Brain microvascular endothelial cell (primary cell): ENCODE results near the gene ANGPTL2.

Experiments used
- DNase-seq: peaks from one replicate; pipeline ENCODE4 v3.0.0-alpha.2; 2020
- H3K27ac ChIP-seq: fragments of 250-450 bp; sonication (Bioruptor Pico); 2 replicates; pipeline ENCODE4 v1.5.1; 2020; ENCODE audit warnings: mild to moderate bottlenecking, moderate library complexity
- H3K27me3 ChIP-seq: fragments of 250-450 bp; sonication (Bioruptor Pico); replicated peaks from 2 replicates; pipeline ENCODE4 v1.5.1; 2020; ENCODE audit warnings: mild to moderate bottlenecking
- H3K36me3 ChIP-seq: fragments of 250-450 bp; sonication (Bioruptor Pico); replicated peaks from 2 replicates; pipeline ENCODE4 v1.5.1; 2020; ENCODE audit warnings: mild to moderate bottlenecking
- H3K4me3 ChIP-seq: 2 replicates; pipeline ENCODE4 v1.5.1; 2011; ENCODE audit warnings: low read depth, mild to moderate bottlenecking, control low read depth, low read length, moderate library complexity
- in situ Hi-C: cut with HindIII; loops from 2 replicates; pipeline ENCODE4 v1.10.0; 2017; ENCODE audit warnings: low sequenced_read_pairs, low pct_ligation_motif_present
- TF ChIP-seq, protein P1 (sequence below): IDR thresholded peaks from 2 replicates; pipeline ENCODE4 v1.5.1; 2011; ENCODE audit warnings: low read depth, mild to moderate bottlenecking, moderate library complexity, low read length, control low read depth, inconsistent platforms; ENCODE audit errors: missing control alignments

ANGPTL2 gene

DNA sequence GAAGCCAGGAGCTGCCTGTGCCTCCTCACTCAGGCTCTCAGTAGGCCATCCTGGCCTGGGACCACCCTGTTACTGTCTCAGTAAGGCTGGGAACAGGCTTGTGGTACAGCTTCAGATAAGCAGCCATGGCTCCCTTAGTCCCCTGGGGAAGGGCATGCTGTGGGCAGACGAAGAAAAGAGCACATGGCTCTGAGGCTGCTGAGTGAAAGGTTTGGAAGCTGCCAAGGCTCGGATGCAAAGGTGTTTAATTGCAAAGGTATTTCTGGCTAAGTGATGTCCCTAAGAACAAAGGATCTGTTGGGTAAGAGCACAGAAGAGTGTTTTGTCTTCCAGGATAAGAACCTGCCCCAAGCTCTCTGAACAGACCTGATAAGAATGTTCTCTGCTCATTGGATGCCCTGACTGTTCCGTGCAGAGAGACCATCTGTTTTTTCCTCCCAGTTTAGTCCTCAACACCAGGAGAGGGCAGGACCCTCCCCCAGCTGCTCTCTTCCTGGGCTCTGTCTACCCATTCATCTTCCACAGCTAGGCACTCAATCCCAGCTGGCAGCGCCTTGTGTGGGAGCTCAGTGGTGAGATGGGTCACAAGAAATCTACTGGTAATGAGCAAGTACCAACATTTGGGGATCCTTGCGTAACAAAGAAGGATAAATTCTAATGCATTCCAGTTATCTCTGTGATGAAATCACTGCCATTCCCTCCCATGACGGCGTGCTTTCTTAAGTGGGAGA lies 17.7 kb downstream of the ANGPTL2 start:
- Histone ChIP-seq H3K36me3 (no peaks in the 10 kb centered on the region), H3K27me3 (no peaks in the 10 kb centered on the region), H3K27ac (no peak overlapping the region), H3K4me3 (no peak overlapping the region)
- no peak for DNase-seq
- in situ Hi-C loops, result no loop called here
- TF ChIP-seq, protein P1, sequence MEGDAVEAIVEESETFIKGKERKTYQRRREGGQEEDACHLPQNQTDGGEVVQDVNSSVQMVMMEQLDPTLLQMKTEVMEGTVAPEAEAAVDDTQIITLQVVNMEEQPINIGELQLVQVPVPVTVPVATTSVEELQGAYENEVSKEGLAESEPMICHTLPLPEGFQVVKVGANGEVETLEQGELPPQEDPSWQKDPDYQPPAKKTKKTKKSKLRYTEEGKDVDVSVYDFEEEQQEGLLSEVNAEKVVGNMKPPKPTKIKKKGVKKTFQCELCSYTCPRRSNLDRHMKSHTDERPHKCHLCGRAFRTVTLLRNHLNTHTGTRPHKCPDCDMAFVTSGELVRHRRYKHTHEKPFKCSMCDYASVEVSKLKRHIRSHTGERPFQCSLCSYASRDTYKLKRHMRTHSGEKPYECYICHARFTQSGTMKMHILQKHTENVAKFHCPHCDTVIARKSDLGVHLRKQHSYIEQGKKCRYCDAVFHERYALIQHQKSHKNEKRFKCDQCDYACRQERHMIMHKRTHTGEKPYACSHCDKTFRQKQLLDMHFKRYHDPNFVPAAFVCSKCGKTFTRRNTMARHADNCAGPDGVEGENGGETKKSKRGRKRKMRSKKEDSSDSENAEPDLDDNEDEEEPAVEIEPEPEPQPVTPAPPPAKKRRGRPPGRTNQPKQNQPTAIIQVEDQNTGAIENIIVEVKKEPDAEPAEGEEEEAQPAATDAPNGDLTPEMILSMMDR, result no peak

DNA sequence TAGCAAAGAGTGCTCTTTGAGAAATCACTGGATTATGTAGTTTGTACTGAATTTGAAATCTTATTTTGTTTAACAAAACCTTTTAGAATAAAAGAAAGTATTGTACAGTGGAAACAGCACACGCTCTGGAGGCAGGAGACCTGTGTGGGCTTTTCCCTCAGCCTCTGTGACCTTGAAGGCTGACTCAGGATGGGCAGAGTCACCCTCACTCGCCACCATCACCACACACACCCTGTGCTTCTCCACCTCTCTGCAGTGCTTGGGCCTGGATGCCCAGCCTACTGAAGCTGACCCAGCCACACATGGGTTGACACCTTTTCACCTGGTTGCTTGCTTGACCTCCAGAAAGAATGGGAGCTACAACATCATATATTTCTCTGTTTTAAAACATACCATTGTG lies 19.6 kb downstream of the ANGPTL2 start:
- in situ Hi-C loops, result no loop called here
- no peak for DNase-seq
- no peak overlapping the region for H3K27ac ChIP-seq
- TF ChIP-seq, protein P1, result no peak
- H3K36me3 ChIP-seq, result no peaks in the 10 kb centered on the region
- no peak overlapping the region for H3K4me3 ChIP-seq
- no peaks in the 10 kb centered on the region for H3K27me3 ChIP-seq

- Histone ChIP-seq H3K27ac (no peak overlapping the region), H3K4me3 (no peak overlapping the region), H3K36me3 (no peaks in the 10 kb centered on the region), H3K27me3 (no peaks in the 10 kb centered on the region)
- DNase-seq, result no peak
- TF ChIP-seq, protein P1, result no peak
- in situ Hi-C loops, result no loop called here
Measured at GRCh38 chr9:127102176-127102575, 20.3 kb downstream of the ANGPTL2 start.

DNA sequence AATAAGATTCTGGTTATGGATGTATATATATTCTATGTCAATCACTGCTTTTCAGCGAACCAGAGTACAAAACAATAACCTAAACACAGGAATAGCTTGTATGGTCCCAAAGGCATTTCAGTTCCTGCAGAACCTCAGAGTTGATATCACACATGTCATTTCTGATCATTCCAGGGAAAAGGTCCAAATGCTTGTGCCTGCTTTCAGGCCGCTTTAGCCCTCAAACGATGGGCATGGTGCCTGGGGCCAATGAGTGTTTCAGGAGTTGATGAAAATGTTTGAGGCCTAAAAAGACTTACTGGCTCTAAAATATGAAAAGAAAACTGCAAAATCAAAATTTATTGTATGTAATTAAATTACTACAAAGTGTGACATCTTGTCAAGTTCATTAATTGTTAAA lies 22.8 kb downstream of the ANGPTL2 start:
- peaks cover 3% of the 10 kb centered on the region for H3K27me3 ChIP-seq
- H3K36me3 ChIP-seq, result no peaks in the 10 kb centered on the region
- in situ Hi-C loops, result no loop called here
- DNase-seq, result no peak
- no peak overlapping the region for H3K4me3 ChIP-seq
- no peak overlapping the region for H3K27ac ChIP-seq
- TF ChIP-seq, protein P1, result no peak

GRCh38 chr9:127098916-127099553 lies 23.4 kb downstream of the ANGPTL2 start:
- in situ Hi-C loops, result no loop called here
- H3K36me3 ChIP-seq, result no peaks in the 10 kb centered on the region
- DNase-seq, result no peak
- H3K4me3 ChIP-seq, result no peak overlapping the region
- peaks cover 3% of the 10 kb centered on the region for H3K27me3 ChIP-seq
- H3K27ac ChIP-seq, result no peak overlapping the region
- TF ChIP-seq, protein P1, result no peak
